Activated CD8-positive, alpha-beta memory T cell treated with anti-CD3 and anti-CD28 coated beads for 4 hours (primary cell): Measurements from ENCODE around the gene PDZD8.
"Not testable (repeated sequence)": the region's sequence is repeated elsewhere in the genome, so short reads cannot be mapped to it uniquely, and the experiment has no call there.

Experiments
- DNase-seq, 2 donors: peaks; one replicate each; pipeline ENCODE4 v3.0.0-alpha.2; 2020; ENCODE audit warnings: low read depth in 2 of 2

PDZD8 gene

DNA sequence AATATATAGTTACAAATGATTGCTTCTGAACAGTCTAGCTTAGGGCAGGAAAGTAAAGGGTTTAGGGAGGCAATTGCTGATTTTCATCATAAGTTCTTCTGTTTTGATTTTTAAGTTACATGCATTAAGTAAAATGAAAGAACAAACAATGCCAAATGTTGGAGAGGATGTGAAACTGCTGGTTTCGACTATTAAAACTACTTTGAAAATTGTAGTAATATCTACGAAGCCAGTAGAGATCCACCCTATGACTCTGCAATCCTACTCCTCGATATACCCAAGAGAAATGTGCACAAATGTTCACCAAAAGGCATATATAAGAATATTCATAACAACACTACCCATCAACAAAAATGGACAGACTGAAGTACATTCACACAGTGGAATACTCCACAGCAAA lies 24.3 kb downstream of the PDZD8 start:
- DNase-seq: no peak

DNA sequence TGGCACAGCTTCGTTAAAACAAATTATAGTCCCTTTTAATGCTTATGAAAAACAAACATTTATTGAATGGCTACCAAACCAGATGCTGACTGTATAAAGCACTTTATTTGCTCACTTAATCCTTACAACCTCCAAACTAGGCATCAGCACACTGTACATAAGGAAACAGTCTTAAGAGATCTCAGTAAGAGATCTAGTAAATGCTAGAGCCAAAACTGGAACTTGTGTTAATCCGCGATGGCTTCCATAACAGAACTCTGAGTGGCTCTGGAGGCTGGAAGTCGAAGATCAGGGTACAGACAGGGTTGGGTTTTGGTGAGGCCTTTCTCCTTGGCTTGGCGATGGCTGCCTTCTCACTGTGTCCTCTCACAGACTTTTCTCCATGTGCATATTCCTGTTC lies 27.0 kb downstream of the PDZD8 start:
- no peak for DNase-seq

DNA sequence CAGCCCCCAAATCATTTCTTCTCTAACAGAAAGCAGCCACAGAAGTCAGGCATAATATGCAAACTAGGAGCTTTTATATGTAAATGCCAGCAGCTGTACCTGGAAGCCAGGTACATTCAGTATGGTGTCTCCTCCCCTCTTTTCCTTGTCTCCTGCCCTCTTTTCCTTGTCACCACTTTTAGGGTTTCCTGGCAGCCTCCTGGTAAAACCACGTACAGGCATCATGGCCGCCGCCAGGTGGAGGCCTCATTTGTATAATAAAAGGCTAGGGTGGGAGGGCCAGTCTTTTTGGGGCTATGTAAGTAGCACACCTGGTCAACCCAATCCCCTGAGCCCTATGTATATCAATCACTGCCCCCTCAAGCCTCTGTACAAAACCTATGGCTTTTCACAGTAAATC lies 28.7 kb downstream of the PDZD8 start:
- no peak for DNase-seq

DNA sequence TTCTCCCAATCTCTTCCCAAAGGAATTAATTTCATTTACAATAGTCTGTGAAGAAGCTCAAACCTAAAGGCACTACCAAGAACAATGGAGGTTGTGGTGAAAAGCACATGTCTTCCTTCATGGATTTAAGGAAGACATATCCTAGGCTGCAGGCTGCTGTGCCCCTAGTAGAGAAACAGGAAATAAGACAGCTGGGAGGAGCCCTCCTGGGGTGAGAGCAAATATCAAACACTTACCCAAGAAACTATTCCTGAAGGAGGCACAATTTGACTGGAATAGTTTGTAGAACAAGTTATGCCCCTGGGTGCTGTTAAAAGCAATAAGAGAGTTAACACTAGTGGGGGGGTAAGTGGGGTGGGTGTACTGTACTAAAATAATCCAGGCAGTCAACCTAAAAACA lies 30.1 kb downstream of the PDZD8 start:
- DNase-seq: no peak

DNA sequence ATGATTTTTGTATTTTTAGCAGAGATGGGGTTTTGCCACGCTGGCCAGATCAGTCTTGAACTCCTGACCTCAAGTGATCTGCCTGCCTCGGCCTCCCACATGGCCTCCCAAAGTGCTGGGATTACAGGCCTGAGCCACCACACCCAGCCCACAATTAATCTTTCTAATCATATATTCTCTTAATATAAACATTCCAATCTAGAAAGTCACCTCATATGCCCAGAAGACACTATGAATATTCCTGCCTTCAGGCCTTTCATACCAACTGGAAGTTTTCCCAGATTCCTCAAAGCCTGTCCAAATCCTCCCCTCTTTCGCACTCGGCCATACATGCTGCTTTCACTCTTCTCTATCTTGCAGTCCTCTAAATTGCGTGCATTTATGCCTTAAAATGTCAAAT lies 32.6 kb downstream of the PDZD8 start:
- no peak for DNase-seq

DNA sequence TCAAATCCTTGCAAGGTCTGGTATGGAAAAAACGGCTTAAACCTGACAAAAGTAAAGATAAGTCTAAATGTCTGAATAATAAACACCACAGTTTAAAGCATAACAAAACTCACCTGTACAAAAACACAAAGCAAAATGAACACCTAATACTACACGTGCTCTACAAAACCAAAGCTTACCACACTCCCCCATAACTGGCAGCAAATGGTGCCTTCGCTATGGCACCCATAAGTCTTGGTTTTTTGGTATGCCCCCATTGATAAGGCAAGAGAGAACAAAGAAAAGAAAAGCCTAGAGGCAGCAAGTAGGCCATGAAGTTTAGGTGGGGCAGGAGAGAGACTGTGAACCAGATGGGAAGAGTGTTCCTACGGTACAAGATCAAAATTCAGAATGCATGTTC lies 34.2 kb downstream of the PDZD8 start:
- DNase-seq: no peak

DNA sequence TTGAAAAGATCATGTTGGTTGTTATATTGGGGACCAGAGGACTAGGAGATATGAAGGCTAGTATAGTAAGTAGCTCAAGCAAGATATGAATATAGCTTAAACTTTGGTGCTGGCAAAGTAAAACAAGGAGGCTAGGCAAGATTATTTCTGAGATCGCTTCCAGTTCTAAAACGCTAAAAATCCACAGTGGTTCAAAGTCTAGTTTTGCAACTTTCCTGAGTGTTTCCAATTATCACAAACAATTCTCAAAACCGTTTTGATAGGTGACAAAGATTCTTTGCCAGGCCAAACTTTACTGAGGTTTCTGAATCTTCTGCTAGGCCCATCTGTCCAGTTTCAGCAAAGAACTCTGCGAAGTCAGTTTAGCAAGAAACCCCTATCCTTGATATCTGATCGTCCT lies 35.3 kb downstream of the PDZD8 start:
- no peak for DNase-seq

DNA sequence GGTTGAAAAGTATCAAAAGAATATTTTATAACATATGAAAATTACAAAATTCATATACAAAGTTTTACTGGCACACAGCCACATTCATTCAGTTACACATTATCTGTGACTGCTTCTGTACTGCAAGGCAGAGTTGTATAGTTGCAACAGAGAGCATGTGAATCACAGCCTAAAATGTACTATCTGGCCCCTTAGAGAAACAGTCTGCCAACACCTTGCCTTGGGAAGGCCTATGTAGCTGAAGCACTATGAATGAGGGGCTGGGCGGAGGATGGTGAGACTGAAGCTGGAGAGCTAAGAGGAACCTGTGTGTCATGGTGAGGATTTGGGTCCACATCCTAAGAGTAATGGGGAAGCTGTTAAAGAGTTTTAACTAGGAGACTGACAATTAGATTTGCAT lies 35.7 kb downstream of the PDZD8 start:
- DNase-seq: no peak

DNA sequence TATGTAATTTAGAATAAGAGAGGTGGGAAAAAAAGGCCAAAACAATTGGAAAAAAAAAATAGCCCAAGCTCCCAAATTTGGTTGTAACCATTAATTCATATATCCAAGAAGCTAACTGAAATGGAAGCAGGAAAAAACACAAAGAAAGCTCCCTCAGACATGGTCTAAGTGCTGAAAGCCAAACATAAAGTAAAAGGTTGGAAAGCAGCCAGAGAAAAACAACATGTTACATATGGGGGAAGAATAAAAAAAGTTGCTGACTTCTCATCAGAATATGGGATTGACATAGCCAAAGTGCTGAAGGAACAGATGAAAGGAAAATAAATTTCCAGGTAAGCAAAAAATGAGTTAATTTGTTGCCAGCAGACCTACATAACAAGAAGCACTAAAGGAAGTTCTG lies 40.3 kb downstream of the PDZD8 start:
- no peak for DNase-seq

DNA sequence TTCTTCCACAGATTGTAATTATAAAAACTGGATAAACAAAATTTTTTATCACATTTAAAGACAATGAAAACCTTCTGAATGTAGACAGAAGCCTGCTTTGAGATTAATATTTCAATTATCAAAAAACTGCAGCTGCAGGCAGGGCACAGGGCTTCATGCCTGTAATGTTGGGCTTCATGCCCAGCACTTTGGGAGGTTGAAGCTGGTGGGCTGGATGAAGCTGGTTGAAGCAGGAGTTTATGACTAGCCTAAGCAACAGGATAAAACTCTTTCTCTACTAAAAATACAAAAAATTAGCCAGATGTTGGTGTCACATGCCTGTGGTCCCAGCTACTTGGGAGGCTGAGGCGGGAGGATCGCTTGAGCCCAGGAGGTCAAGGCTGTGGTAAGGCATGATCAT lies 41.2 kb downstream of the PDZD8 start:
- no peak for DNase-seq

DNA sequence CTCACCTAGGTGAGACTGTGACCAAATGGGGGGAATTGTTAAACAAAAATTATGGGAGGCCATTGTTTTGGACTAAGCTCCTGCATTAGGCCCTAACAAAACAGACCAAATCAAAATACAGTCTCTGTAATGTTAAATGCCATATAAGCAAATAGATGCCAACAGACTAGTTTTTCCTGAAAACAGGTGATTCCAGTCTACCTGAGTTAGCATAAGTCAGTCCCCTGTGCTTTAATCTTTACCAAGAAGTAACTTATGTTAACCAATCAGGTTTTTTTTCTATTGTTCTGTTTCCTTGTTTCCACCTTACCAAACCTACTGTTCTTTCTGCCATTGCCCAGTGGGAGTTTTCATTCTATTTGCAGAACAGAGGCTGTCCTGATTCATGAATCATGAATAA lies 48.0 kb downstream of the PDZD8 start:
- DNase-seq: no peak

DNA sequence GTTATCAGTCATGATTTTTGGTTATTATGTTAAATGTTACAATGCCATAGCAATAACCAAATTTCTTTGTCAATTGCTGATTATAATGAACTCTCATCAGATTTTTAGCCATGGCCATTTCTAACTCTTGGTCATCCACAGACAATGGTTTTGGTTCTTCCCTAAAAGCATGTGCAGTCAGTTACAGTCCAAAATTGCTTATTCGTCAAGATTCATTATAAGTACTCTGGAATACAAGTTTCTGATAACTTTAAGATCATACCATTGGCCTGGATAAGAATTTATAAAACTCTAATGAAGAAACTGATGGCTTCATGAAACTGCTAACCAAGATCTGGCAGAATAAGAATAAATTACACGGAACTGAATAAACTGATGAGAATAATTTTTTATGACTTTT lies 50.9 kb downstream of the PDZD8 start:
- no peak for DNase-seq

DNA sequence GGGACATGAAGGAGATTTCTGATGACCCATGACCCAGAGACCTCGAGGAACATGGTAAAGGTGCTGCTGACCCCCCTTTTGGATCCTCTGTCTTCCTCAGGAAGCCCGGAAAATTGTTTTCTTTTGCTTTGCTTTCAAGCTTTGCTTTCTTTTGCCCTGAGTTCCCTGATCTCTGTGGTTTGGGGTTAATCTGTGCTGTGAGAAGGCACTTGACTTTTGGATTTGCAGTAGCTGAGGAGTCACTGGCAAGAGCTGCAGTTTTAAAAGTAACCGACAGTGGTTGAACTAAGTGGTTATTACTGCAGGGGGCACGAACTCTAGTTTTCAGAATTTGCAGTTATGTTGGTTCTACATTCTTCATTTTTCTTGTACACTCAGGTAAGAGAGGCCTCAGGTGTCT lies 53.0 kb downstream of the PDZD8 start:
- DNase-seq: no peak

DNA sequence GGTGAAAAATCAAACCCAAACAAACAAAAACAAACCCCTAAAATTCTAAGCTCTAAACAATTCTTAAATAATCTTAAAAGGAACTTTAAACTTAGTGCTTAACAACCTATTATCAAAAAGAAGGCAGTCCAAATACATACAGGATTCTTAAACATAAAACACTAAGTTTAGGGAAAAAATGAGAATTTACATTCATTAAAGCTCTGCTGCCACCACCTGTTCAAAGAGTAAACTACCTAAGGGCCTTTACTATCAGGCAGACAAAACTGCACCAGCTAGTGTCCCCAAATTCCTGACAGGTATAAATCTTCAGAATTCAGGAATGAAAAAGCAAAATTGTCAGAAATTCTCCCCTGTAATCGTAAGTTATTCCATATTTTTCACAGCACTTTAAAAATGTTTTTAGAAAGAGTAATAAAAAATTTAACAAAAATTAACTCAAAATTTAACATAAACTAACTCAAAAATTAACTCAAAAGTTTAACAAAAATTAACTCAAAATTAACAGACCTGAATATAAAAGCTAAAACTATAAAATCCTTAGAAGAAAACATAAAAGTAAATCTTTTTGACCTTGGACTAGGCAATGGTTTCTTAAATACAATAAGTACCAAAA lies 55.1 kb downstream of the PDZD8 start:
- DNase-seq: no peak

DNA sequence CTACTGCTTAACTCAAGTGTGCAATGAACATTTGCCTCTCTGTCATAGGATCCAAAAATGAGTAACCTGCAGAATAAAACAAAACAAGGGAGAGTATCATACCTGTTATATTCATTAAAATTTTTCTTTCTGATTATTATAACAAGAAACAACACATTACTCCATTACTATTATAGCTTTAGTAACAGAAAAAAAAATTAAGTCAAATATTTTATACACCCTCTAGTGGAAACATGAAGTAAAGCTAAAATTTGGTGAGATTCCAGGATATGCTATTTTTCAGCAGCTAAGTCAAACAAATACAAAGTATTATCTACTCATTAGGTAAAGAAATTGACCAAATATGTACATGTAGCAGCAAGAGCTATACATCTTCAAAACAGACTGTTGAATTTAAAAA lies 56.3 kb downstream of the PDZD8 start:
- DNase-seq: no peak

DNA sequence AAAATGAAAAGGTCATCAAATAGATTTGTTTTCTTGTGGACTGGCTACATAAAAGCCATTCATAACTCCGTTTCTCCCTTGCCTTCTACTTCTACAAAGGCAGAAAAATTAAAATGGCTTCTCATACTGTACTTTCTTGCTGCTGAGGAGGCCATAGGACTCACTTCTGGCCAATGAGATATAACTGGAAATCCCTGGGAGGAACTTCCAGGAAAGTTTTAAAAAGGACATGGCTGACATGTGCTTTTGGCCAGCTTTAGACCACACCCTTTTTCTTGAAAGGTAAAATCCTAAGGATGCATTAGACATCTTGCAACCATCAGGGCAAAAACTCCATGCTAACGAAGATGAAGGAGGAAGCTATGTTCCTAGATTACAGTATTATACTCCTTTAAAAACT lies 58.5 kb downstream of the PDZD8 start:
- DNase-seq: no peak

DNA sequence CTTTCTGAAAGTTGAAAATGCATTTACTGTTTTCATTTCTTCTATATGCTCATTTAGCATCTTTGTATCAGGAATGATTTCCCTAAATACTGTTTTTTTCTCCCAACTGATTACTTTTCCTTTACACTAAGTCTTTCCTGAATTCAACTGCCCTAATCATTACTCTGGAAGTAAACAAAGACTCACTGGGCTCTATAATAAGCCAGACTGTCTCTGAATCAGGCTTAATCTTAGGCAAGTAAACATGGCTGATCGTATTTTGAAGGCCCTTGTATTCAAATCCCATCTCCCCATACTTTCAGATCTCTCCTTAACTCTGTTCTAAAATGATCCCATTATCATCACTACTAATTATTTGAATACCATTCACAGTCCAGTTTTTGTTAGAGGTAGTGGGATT lies 61.6 kb downstream of the PDZD8 start:
- DNase-seq: no peak

DNA sequence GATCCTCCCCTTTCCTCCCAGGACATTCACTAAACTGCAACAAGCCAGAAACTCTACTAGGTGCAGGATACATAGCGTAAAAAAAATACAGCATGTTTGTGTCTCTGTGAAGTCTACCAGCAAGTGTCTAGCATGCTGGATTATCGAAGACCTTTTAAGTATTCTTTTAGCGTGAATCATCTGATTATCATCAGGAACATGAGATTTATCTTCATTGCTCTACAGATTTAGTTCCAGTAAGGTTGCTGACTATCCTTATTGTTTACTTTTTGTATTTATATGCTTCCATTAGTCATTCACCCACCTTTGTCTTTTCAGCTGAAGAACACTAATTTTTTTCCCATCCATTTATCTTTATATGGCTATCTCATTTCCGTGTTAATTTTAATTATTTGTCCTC lies 62.8 kb downstream of the PDZD8 start:
- no peak for DNase-seq

DNA sequence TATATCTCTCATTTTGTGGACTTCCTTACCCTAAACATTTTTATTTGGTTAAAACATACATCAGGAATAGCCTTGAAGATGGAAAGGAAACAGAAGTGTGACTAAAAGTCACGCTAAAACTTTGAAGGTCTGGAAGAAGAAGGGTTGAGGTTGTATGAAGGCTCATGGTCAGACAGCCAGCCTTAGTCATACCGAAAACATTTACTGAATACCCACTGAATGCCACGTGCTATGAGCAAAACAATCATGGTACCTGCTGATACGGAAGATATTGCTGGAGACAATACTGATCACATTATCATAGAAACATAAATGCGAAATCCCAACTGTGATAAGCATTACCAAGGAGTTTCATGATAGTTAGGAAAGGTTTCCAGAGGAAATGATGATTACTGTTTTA lies 64.0 kb downstream of the PDZD8 start:
- DNase-seq: no peak

DNA sequence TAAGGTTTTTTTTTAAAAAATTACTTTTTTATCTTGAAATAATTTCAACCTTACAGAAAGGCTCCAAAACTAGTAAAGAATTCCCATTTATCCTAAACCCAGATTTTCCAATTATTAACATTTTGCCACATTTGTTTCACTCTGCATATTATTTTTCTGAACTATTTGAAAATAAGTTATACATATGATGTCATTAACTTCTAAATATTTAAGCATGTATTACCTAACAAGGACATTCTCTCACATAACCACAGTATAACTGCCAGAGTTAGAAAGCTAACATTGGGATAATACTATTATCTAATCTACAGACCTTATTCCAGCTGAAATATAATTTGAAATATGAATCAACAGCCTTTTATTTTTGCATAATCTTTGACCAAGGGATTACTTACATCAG lies 68.6 kb downstream of the PDZD8 start:
- DNase-seq: no peak

DNA sequence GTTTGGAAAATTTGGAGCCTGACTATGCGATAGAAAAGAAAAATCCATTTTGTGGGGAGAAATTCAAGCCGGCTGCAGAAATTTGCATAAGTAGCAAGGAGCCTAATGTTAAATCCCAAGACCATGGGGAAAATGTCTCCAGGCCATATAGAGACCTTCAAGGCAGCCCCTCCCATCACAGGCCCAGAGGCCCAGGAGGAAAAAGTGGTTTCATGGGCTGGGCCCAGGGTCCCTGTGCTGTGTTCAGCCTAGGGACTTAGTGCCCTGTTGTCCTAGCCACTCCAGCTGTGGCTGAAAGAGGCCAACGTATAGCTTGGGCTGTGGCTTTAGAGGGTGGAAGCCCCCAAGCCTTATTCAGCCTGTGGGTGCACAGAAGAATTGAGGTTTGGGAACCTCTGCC lies 71.8 kb downstream of the PDZD8 start:
- DNase-seq: not testable (repeated sequence)

DNA sequence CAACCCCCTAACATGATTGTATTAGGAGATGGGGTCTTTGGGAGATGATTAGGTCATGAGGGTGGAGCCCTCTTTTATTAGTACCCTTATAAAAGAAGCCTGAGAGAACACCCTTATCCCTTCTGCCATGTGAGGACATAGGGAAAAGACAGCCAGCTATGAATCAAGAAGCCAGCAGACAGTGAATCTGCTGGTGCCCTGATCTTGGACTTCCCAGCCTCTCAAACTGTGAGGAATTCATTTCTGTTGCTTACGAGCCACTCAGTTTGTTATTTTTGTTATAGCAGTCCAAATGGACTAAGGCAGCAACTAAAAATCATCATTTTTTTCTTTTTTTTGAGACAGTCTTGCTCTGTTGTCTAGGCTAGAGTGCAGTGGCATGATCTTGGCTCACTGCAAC lies 74.6 kb downstream of the PDZD8 start:
- DNase-seq: no peak

DNA sequence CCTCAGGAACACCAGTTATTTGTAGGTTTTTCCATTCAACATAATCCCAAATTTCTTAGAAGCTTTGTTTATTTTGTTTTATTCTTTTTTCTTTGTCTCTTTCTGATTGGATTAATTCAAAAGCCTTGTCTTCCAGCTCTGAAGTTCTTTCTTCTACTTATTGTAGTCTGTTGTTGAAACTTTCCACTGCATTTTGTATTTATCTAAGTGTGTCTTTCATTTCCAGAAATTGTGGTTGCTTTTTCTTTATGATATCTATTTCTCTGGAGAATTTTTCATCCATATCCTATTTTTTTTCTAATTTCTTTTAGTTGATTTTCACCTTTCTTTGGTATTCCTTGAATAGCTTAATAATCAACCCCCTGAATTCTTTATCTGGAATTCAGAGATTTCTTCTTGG lies 75.8 kb downstream of the PDZD8 start:
- DNase-seq: no peak

DNA sequence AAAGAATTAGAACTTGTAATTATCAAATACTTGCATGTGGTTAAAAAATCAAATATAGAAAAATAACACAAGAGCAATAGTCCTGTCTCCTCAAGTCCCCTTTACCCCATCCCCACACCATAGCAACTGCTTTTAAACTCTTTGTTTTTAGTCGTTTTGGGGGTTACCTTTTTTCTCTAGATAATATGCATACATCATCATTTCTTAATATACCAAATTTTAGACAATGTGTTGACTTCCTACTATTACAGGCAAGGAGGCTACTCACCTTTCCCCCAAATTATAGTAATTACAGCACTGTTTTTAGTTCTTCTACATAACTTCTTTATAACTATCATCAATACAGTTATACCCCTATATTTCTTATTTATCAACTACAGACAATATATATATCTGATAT lies 77.0 kb downstream of the PDZD8 start:
- no peak for DNase-seq

DNA sequence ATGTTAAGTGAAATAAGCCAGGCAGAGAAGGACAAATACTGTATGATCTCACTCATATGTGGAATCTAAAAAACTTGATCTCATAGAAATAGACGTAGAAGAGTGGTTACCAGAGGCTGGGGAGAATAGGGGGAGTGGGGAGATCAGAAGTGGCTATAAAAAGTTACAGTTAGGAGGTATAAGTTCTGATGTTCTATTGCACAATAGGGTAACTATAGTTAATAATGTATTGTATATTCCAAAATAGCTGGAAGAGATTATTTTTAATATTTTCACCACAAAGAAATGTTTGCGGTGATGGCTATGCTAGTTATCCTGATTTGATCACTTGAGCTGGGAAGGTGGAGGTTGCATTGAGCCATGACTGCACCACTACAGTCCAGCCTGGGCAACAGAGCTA lies 80.5 kb downstream of the PDZD8 start:
- DNase-seq: no peak
